H9 (cell line): ENCODE results near the gene GPC6. TPM values are rescaled to one million over a fixed set of nuclear protein-coding genes. Genes with fewer than 3 reads are reported as not detected.

Source experiments
- DNase-seq: peaks from one replicate; pipeline ENCODE4 v3.0.0-alpha.2; 2017
- H2AFZ ChIP-seq: one replicate; pipeline ENCODE4 v1.6.1; 2013; ENCODE audit warnings: mild to moderate bottlenecking, low read length, control low read depth, moderate library complexity
- H2AK5ac ChIP-seq: 2 replicates; pipeline ENCODE4 v1.6.1; 2013; ENCODE audit warnings: low read length, control low read depth, mixed read lengths; ENCODE audit not compliant: insufficient read length
- H2BK120ac ChIP-seq: one replicate; pipeline ENCODE4 v1.6.1; 2013; ENCODE audit warnings: low read depth, mild to moderate bottlenecking, low read length, control low read depth, inconsistent platforms; ENCODE audit not compliant: poor library complexity, severe bottlenecking
- H2BK12ac ChIP-seq: 2 replicates; pipeline ENCODE4 v1.6.1; 2013; ENCODE audit warnings: low read length, control low read depth, mixed read lengths, low read depth; ENCODE audit not compliant: insufficient read length
- H2BK15ac ChIP-seq: 2 replicates; pipeline ENCODE4 v1.6.1; 2013; ENCODE audit warnings: low read depth, low read length, control low read depth
- H2BK20ac ChIP-seq: one replicate; pipeline ENCODE4 v1.6.1; 2013; ENCODE audit warnings: low read depth, mild to moderate bottlenecking, low read length, control low read depth, inconsistent platforms; ENCODE audit not compliant: poor library complexity, severe bottlenecking
- H2BK5ac ChIP-seq: 2 replicates; pipeline ENCODE4 v1.6.1; 2013; ENCODE audit warnings: low read length, control low read depth, mixed read lengths; ENCODE audit not compliant: insufficient read length
- H3K14ac ChIP-seq: 2 replicates; pipeline ENCODE4 v1.6.1; 2013; ENCODE audit warnings: low read length, control low read depth; ENCODE audit not compliant: insufficient read depth
- H3K18ac ChIP-seq: 2 replicates; pipeline ENCODE4 v1.6.1; 2013; ENCODE audit warnings: low read depth, mild to moderate bottlenecking, mixed read lengths, low read length, control low read depth; ENCODE audit not compliant: insufficient read length
- H3K23ac ChIP-seq: 2 replicates; pipeline ENCODE4 v1.6.1; 2013; ENCODE audit warnings: low read length, control low read depth, mixed read lengths, low read depth; ENCODE audit not compliant: insufficient read length
- H3K23me2 ChIP-seq: 2 replicates; pipeline ENCODE4 v1.6.1; 2013; ENCODE audit warnings: low read depth, mild to moderate bottlenecking, mixed read lengths, low read length, control low read depth; ENCODE audit not compliant: insufficient read length, poor library complexity, severe bottlenecking
- H3K27ac ChIP-seq: 2 replicates; pipeline ENCODE4 v1.5.1; 2013; ENCODE audit warnings: low read length, control low read depth, mixed read lengths, low read depth; ENCODE audit not compliant: insufficient read length
- H3K27me3 ChIP-seq: 2 replicates; pipeline ENCODE4 v1.6.1; 2013; ENCODE audit warnings: low read length, control low read depth, inconsistent platforms; ENCODE audit not compliant: insufficient read depth
- H3K4ac ChIP-seq: 2 replicates; pipeline ENCODE4 v1.6.1; 2013; ENCODE audit warnings: low read depth, mild to moderate bottlenecking, control low read depth, inconsistent platforms, low read length, moderate library complexity
- H3K4me1 ChIP-seq: 2 replicates; pipeline ENCODE4 v1.6.1; 2013; ENCODE audit warnings: low read length, control low read depth, inconsistent platforms; ENCODE audit not compliant: insufficient read depth
- H3K4me2 ChIP-seq: 2 replicates; pipeline ENCODE4 v1.6.1; 2013; ENCODE audit warnings: low read length, control low read depth, mixed read lengths; ENCODE audit not compliant: insufficient read length, insufficient read depth
- H3K56ac ChIP-seq: 2 replicates; pipeline ENCODE4 v1.6.1; 2013; ENCODE audit warnings: low read depth, mild to moderate bottlenecking, mixed read lengths, low read length, control low read depth; ENCODE audit not compliant: insufficient read length
- H3K79me1 ChIP-seq: 2 replicates; pipeline ENCODE4 v1.6.1; 2013; ENCODE audit warnings: low read depth, mild to moderate bottlenecking, moderate library complexity, low read length, control low read depth, inconsistent platforms; ENCODE audit not compliant: insufficient read depth, poor library complexity, severe bottlenecking
- H3K79me2 ChIP-seq: 2 replicates; pipeline ENCODE4 v1.6.1; 2013; ENCODE audit warnings: low read length, control low read depth, inconsistent platforms; ENCODE audit not compliant: insufficient read depth
- H3K9ac ChIP-seq: 2 replicates; pipeline ENCODE4 v1.6.1; 2013; ENCODE audit warnings: low read length, control low read depth, mixed read lengths; ENCODE audit not compliant: insufficient read length; ENCODE audit errors: extremely low read depth
- H3K9me3 ChIP-seq: one replicate; pipeline ENCODE4 v1.6.1; 2013; ENCODE audit warnings: low read depth, low read length, inconsistent platforms; ENCODE audit not compliant: control insufficient read depth
- H3T11ph ChIP-seq: one replicate; pipeline ENCODE4 v1.6.1; 2013; ENCODE audit warnings: mild to moderate bottlenecking, low read length, control low read depth, inconsistent platforms
- H4K20me1 ChIP-seq: one replicate; pipeline ENCODE4 v1.6.1; 2013; ENCODE audit not compliant: control insufficient read depth, insufficient read length, insufficient read depth
- H4K5ac ChIP-seq: 2 replicates; pipeline ENCODE4 v1.6.1; 2013; ENCODE audit warnings: low read depth, mild to moderate bottlenecking, mixed read lengths, low read length, control low read depth; ENCODE audit not compliant: insufficient read length
- H4K8ac ChIP-seq: replicated peaks from 2 replicates; pipeline ENCODE4 v1.6.1; 2013; ENCODE audit warnings: low read length, control low read depth, mixed read lengths, low read depth; ENCODE audit not compliant: insufficient read length
- H4K91ac ChIP-seq: 2 replicates; pipeline ENCODE4 v1.6.1; 2013; ENCODE audit warnings: low read depth, mild to moderate bottlenecking, moderate library complexity, mixed read lengths, low read length, control low read depth; ENCODE audit not compliant: insufficient read length
- H3K27ac Mint-ChIP-seq, 3 experiments: 2 replicates in 2 of 3; 3 replicates in 1 of 3; pipeline ENCODE4 v1.8.0; 2020 to 2021; ENCODE audit warnings: mixed read lengths in 3 of 3, mild to moderate bottlenecking in 1 of 3, moderate library complexity in 1 of 3
- H3K27me3 Mint-ChIP-seq: 2 replicates; pipeline ENCODE4 v1.8.0; 2021; ENCODE audit warnings: low read depth, mild to moderate bottlenecking, moderate library complexity, mixed read lengths
- H3K36me3 Mint-ChIP-seq, 3 experiments: 2 replicates in 2 of 3; 3 replicates in 1 of 3; pipeline ENCODE4 v1.8.0; 2020 to 2021; ENCODE audit warnings: low read depth in 3 of 3, mixed read lengths in 3 of 3; ENCODE audit not compliant: insufficient read depth in 1 of 3
- H3K4me1 Mint-ChIP-seq, 2 experiments: 2 replicates each; pipeline ENCODE4 v1.8.0; 2020; ENCODE audit warnings: mixed read lengths in 2 of 2
- H3K4me3 Mint-ChIP-seq, 2 experiments: 2 replicates in 1 of 2; 3 replicates in 1 of 2; pipeline ENCODE4 v1.8.0; 2020 to 2021; ENCODE audit warnings: mild to moderate bottlenecking in 2 of 2, mixed read lengths in 2 of 2, moderate library complexity in 1 of 2
- H3K9me3 Mint-ChIP-seq, 2 experiments: 2 replicates in 1 of 2; 3 replicates in 1 of 2; pipeline ENCODE4 v1.8.0; 2020; ENCODE audit warnings: mild to moderate bottlenecking in 2 of 2, mixed read lengths in 2 of 2, moderate library complexity in 1 of 2
- CTCF ChIP-seq: fragments of 200-600 bp; sonication (generic); conservative IDR thresholded peaks from 3 replicates; pipeline ENCODE4 v1.8.0; 2021; ENCODE audit warnings: antibody characterized with exemption, mild to moderate bottlenecking
- WGBS: extraction: QIAGEN DNeasy Blood & Tissue Kit; methylation state at CpG from one replicate; pipeline ENCODE4 v1.1.7; 2013; ENCODE audit warnings: missing lambda C conversion rate, low lambda C conversion rate, mixed read lengths; ENCODE audit not compliant: insufficient read length; ENCODE audit errors: extremely low coverage; 5-methylcytosine and 5-hydroxymethylcytosine counted together
- total RNA-seq: library from RNA; stranded (reverse); gene quantifications from 2 replicates; pipeline ENCODE4 v1.2.1, GENCODE V29; 2021

The GPC6 gene
- total RNA-seq, 1 experiment from 2014 or later = 15.6 TPM

GRCh38 chr13:93372856-93373255 lies 146.2 kb downstream of the GPC6 start:
- Histone ChIP-seq H4K8ac (no peak overlapping the region), H4K20me1 (no peaks in the 10 kb centered on the region), H4K91ac (no peak overlapping the region), H3K18ac (no peak overlapping the region), H3K9me3 (no peaks in the 10 kb centered on the region), H2BK12ac (no peak overlapping the region), H3K23me2 (no peaks in the 10 kb centered on the region), H2AK5ac (no peak overlapping the region), H3T11ph (no peak overlapping the region), H3K4me2 (no peak overlapping the region), H3K79me1 (no peaks in the 10 kb centered on the region), H4K5ac (no peak overlapping the region), H2AFZ (no peak overlapping the region), H3K79me2 (0 out of 2 replicates have a peak, but pooled peaks cover 1% of the 10 kb centered on the region), H2BK20ac (no peak overlapping the region), H3K27ac (no peak overlapping the region), H3K9ac (no peak overlapping the region), H2BK15ac (no peak overlapping the region), H3K4ac (no peak overlapping the region), H3K27me3 (no peaks in the 10 kb centered on the region), H2BK120ac (no peak overlapping the region), H3K23ac (no peak overlapping the region), H3K4me1 (peaks cover 3% of the 10 kb centered on the region; the same call in 1 of the 2 replicates), H2BK5ac (no peak overlapping the region), H3K14ac (no peak overlapping the region), H3K56ac (no peak overlapping the region)
- no peak overlapping the region for H3K27ac Mint-ChIP-seq
- H3K4me1 Mint-ChIP-seq = no peaks in the 10 kb centered on the region
- DNase-seq = no peak
- WGBS = no CpG with 5 or more reads among the region's 3 CpGs
- H3K4me3 Mint-ChIP-seq = no peak overlapping the region
- no peaks in the 10 kb centered on the region for H3K9me3 Mint-ChIP-seq
- H3K36me3 Mint-ChIP-seq = no peaks in the 10 kb centered on the region
- no peaks in the 10 kb centered on the region for H3K27me3 Mint-ChIP-seq
- TF ChIP-seq CTCF = no peak
